GM21717 (cell line): Measurements from ENCODE around the gene UTS2.

Experiments
- ATAC-seq: cut with Tn5 transposase; IDR thresholded peaks from one replicate; pipeline ENCODE4 v1.9.1; 2021; ENCODE audit warnings: mild to moderate bottlenecking, moderate library complexity; ENCODE audit not compliant: unreplicated experiment

The UTS2 gene

GRCh38 chr1:7852804-7853683, at the start of gene UTS2:
Gene UTS2, minus strand, starts transcription at chr1:7853065. Its CDS starts 62 bp downstream, at chr1:7853003.
- ATAC-seq, result no peak

GRCh38 chr1:7899741-7900140, 46.9 kb upstream of the UTS2 start:
- no peak for ATAC-seq

DNA sequence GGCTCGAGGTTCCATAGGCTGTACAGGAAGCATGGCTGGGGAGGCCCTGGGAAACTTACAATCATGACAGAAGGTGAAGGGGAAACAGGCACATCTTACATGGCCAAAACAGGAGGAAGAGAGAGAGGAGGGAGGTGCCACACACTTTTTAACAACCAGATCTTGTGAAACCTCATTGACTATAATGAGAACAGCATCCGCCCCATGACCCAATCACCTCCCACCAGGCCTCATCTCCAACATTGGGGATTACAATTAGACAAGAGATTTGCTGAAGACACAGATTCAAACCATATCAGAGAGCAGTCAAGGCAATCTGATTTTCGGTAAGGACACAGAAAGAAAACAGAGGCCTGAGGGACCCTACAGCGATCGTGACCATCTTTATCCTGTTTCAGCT, 46.1 kb upstream of the UTS2 start:
- ATAC-seq, result no peak

- ATAC-seq, result no peak
These were observed 44.1 kb upstream of the UTS2 start for GRCh38 chr1:7896994-7897393.

DNA sequence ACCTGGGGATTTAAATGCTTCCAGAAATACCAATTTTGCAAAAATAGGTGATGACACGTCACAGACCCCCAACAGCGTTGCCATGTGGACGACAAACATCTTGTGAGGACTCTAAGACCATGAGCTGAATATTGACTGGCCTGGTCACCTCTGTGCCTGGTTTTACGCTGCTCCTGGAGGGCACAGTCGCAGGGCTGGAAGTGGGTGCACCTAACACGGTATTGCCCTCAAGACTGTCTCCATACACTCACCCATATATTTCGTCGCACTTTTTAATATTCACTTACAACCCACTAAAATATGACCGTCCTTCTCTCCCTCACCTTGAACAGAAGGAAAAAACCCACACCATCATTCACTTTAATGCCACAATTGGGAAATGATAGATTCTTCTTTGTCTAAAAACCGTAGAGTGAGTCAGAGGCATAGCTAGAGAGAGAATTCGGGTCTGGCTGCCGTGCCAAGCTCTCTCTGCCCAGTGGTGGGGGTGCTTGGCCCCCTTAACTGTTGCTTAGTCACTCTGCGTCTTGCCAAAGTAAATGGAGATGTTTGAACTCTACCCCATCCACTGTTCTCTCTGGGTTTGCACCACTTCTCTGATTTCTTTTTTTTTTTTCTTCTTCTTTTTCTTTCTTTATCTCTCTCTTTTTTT, 40.8 kb upstream of the UTS2 start:
- ATAC-seq, result no peak

DNA sequence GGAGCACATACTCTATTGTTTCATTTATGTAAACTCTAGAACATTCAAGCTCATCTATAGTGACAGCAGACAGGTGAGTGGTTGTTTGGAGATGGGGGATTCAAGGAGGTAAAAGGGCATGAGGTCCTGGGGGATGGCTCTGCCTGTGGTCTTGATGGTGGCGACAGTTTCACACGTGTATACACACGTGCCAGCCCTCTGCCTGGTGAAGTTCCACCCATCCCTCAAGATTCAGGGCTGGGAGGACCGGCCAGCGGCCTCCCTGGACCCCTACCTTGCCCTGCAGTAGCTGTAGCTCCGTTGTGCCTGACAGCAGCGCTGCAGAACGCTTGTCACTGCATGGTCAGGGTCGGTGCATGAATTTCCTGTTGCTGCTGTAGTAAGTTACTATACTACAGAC, 38.9 kb upstream of the UTS2 start:
- ATAC-seq, result no peak

DNA sequence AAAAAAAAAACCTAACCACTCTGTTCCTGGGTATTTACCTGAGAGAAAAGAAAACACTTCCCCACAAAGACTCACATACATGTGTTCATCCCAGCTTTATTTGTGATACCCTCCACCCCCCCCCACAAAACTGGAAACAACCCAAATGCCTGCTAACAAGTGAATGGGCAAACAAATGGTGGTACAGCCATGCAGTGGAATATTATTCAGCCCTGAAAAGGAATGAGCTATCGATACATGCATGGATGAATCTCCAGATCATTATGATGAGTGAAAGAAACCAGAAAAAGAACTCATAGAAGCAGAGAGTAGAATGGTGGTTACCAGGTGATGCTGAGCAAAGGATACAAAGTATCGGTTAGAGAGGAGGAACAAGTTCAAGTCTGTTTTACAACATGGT, 38.0 kb upstream of the UTS2 start:
- ATAC-seq, result no peak

- no peak for ATAC-seq
These were observed 35.6 kb upstream of the UTS2 start for GRCh38 chr1:7888248-7889081.

- ATAC-seq, result no peak
These were observed 33.5 kb upstream of the UTS2 start for GRCh38 chr1:7886405-7886745.

GRCh38 chr1:7885513-7886404, 32.9 kb upstream of the UTS2 start:
- no peak for ATAC-seq

- no peak for ATAC-seq
These were observed 31.9 kb upstream of the UTS2 start for GRCh38 chr1:7884757-7885156.

GRCh38 chr1:7879228-7879627, 26.4 kb upstream of the UTS2 start:
- ATAC-seq, result no peak

GRCh38 chr1:7878027-7878426, 25.2 kb upstream of the UTS2 start:
- ATAC-seq, result no peak

DNA sequence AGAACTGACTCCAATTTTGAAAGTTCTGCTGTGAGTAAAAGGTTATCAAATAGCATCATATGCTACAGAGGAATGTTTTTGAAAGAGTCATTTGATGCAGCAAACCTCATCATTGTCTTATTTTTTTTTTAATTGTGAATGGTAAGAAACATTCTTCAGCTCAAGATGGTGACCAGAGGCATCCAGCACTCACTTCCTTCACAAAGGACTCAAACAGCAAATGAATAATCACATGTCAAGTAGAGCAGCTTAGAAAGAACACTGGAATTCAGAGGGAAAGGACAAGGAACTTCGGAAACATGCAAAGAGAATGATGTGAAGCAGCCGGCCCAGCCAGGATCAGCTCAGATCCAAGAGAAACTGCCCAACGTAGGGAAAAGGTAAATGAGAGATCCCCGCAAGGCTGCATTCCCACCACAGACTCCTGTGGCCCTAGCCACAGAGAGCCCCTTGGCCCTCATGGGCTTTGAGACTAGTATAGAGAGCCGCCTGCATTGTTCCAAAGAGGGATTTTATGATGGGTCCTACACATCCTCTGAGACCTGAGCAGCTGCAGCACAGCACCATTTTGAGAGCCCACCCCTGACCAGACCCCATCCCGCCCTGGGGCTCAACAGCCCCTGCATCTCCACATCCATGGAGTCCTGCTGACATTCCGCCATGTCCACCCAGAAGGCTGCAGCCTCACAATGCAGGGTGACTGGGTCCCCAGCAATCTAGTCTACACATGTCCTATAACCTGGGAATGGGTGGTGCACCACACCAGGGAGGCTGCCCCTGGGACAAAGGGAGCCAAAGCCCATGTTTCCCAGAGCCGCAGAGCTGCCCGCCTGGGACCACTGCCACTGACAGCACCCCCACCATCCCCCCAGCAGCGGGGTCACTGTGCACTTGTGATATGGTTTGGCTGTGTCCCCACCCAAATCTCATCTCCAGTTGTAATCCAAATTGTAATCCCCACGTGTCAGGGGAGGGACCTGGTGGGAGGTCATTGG, 21.2 kb upstream of the UTS2 start:
- no peak for ATAC-seq

- ATAC-seq, result no peak
These were observed 18.3 kb upstream of the UTS2 start for GRCh38 chr1:7871136-7871535.

- ATAC-seq, result no peak
These were observed 16.5 kb upstream of the UTS2 start for GRCh38 chr1:7869136-7869920.

GRCh38 chr1:7868070-7868780, 15.4 kb upstream of the UTS2 start:
- ATAC-seq, result no peak

DNA sequence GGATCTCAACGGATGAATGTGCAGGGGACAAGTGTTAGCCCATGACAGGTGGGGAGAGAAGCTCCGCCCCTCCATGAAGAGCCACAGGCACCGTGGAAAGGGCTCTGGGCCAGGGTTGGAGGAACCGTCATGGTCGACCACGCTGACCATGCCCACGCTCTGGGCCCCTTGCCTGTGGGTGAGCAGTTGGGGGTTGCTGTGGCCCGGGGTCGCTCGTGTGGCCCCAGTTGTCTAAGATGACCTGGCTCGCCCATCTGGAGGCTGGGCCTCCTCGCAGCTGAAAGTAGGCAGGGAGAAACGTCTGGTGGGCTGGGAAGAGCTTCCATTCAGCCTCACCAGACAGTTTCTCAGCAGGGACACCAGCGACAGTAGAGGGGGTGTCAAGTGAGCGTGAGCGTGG, 13.1 kb upstream of the UTS2 start:
- no peak for ATAC-seq
